Measurements from ENCODE around the gene ADAM10.
"Not testable (repeated sequence)": the region's sequence is repeated elsewhere in the genome, so short reads cannot be mapped to it uniquely, and the experiment has no call there.

ADAM10 gene

GRCh38 chr15:58749532-58750337, at the start of gene ADAM10:
Gene ADAM10, minus strand, starts transcription at chr15:58749707. Its CDS starts 173 bp downstream, at chr15:58749534.
- DNase-seq, result peak; percentile 100

GRCh38 chr15:58797505-58797904, 48.0 kb upstream of the ADAM10 start:
- no peak for DNase-seq

GRCh38 chr15:58795825-58796224, 46.3 kb upstream of the ADAM10 start:
- peak; percentile 5 for DNase-seq

GRCh38 chr15:58793862-58794261, 44.4 kb upstream of the ADAM10 start:
- no peak for DNase-seq

GRCh38 chr15:58788056-58788710, 38.7 kb upstream of the ADAM10 start:
- no peak for DNase-seq

GRCh38 chr15:58785355-58785754, 35.8 kb upstream of the ADAM10 start:
- DNase-seq, result no peak

GRCh38 chr15:58779554-58779953, 30.0 kb upstream of the ADAM10 start:
- no peak for DNase-seq

- no peak for DNase-seq
Observed at GRCh38 chr15:58777107-58777506, 27.6 kb upstream of the ADAM10 start.

- no peak for DNase-seq
Observed at GRCh38 chr15:58775402-58775801, 25.9 kb upstream of the ADAM10 start.

GRCh38 chr15:58773024-58773423, 23.5 kb upstream of the ADAM10 start:
- DNase-seq, result no peak

GRCh38 chr15:58771621-58772250, 22.2 kb upstream of the ADAM10 start:
- DNase-seq, result peak; percentile 18

- DNase-seq, result peak; percentile 98
Observed at GRCh38 chr15:58770857-58771620, 21.5 kb upstream of the ADAM10 start, which contains the start of gene MINDY2. Gene MINDY2, plus strand, starts transcription at chr15:58771302. Its CDS starts 94 bp downstream, at chr15:58771396.

- DNase-seq, result peak; percentile 32
Observed at GRCh38 chr15:58770519-58770856, 21.0 kb upstream of the ADAM10 start.

- DNase-seq, result not testable (repeated sequence)
Observed at GRCh38 chr15:58768601-58769004, 19.1 kb upstream of the ADAM10 start.

- no peak for DNase-seq
Observed at GRCh38 chr15:58766290-58766689, 16.8 kb upstream of the ADAM10 start.

- no peak for DNase-seq
Observed at GRCh38 chr15:58764468-58764867, 15.0 kb upstream of the ADAM10 start.

- no peak for DNase-seq
Observed at GRCh38 chr15:58762731-58763130, 13.2 kb upstream of the ADAM10 start.

GRCh38 chr15:58762285-58762684, 12.8 kb upstream of the ADAM10 start:
- DNase-seq, result no peak

GRCh38 chr15:58761010-58761388, 11.5 kb upstream of the ADAM10 start:
- peak; percentile 14 for DNase-seq

GRCh38 chr15:58760385-58761009, 11.0 kb upstream of the ADAM10 start:
- no peak for DNase-seq

GRCh38 chr15:58758141-58758540, 8.6 kb upstream of the ADAM10 start:
- DNase-seq, result no peak

- DNase-seq, result no peak
Observed at GRCh38 chr15:58755956-58756355, 6.4 kb upstream of the ADAM10 start.

- DNase-seq, result no peak
Observed at GRCh38 chr15:58755350-58755749, 5.8 kb upstream of the ADAM10 start.
